ENCODE data around the gene EME1.

The EME1 gene

DNA sequence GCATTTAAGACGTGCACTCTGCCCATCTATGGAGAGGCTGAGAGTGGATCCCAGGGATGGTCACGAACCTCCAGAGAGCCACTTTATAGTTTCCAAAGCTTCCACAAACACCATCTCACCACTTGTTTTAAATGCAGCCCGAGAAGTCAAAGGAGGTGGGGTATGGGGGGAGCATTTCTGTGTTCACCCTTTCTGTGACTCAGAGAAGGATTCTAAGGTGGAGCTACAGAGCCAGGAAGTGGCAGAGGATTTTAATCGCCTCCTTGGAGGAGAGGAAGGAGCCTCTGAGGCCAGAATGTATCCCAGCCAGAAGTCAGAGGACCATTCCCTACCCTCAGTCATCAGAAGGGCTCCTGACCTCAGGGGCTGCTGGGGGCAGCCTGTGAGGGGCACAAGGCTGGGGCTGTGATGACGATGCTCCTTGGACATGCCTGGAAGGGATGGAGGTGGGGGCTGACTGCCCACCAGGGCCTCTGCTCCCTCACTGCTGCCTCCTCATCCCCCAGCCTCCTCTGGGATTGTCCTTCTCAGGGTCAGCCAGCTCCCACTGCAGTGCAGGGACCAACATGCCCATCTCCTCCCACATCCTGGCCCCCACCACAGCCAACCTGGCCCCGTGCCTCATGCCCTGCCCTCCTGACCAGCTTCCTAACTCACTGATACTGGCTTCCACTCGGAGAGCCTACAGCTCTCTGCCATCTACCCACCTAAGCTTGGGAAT, 24.3 kb upstream of the EME1 start:
- no peak for DNase-seq (ENCODE audit: low spot score)

DNA sequence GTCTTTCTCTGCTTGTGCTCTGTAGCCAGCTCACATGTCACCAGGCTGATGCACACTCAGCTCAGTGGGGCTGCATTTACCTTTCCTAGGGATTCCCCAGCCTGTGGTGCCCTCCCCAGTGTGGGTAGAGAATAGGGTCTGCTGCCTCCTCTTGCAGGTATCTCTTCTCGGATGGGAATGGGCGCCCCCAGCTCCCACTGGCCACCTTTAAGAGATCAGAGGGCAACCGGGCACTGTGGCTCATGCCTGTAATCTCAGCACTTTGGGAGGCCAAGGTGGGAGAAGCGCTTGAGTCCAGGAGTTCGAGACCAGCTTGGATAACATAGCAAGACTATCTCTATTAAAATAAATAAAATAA, 23.8 kb upstream of the EME1 start:
- DNase-seq (ENCODE audit: low spot score): no peak

DNA sequence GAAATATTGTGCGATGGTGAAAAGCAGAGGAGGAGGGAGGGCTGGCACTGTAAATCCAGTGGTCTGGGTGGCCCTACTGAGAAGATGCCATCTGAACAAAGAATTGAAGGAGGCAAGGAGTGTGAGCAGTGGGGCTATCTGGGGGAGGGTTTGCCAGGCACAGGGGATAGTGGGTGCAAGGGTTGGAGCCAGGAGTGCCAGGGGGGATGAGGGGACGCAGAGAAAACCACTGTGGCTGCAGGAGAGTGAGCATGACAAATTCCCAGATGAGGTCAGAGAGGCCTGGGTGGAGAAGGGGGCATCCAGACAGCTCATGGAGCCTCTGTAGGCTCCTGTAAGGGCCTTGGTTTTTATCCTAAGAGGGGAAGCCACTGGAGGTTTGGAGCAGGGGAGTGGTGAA, 22.3 kb upstream of the EME1 start:
- no peak for DNase-seq (ENCODE audit: low spot score)

DNA sequence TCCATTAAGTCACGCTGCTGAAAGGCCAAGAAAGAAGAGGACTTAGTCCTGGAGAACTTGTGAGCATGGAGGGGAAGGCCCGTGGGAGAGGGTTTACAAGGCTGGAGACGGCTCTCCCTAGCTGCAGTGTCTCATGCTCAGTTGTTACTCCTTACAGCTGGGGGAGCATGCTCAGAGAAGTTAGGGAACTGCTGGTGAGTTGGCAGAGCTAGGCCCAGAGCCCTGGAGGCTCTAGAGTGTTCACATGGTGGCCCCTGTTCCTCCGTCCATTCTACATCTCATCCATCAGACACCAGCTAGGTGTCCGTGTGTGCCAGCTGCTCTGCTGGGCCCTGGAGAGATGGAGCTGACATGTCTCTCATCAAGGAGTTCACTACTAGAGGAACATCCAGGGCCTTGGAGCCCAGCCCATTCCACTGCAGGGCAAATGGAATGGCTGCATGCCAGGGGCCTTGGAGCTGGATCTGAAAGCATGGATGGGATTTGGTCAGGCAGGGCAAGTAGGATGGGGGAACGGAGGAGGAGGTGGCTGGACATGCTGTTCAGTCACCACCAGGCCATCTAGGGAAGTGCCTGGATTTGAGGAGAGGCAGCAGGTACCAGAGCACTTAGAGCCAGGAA, 20.8 kb upstream of the EME1 start:
- DNase-seq (ENCODE audit: low spot score): no peak

DNA sequence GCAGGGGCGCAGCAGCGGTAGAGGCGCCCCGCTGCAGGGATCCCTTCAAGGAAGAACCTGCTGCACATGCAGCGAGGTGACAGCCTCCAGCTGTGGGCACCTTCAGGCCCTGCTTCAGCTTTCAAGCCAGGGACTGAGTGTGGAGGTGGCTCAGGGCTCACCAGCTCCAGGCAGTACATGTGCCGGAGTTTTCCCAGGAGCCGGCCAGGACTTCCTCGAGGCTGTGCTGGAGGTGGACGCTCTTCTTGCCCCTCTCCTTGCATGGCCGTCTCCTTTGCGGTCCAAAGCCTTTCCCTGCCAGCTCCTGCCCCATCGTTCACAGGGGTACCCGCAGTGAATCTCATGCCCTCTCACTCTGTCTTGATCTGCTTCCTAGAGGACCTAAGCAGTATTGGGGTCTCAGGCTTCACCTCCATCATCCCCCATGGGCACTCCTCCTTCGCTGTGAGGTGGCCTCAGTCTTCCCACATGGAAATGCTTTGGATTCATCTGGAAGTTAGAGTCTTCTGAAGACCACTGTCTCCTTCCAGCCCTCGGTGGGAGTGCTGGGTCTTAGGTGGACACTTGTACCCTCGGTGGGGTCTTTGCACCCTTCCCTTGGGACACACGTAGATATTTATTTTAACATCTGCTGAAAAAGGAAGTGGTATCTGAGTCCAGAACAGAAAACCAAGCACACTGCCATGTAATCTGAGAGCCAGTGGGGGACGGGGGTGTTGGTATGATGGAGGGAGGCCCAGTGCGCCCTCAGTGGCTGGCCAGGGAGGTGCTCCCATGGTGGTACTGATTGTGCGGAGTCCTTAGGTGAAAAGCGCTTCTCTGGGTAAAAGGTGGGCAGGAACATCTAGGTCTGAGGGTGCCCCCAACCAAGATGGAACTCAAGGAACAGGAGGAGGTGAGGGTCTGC, 20.1 kb upstream of the EME1 start:
- DNase-seq (ENCODE audit: low spot score): no peak

DNA sequence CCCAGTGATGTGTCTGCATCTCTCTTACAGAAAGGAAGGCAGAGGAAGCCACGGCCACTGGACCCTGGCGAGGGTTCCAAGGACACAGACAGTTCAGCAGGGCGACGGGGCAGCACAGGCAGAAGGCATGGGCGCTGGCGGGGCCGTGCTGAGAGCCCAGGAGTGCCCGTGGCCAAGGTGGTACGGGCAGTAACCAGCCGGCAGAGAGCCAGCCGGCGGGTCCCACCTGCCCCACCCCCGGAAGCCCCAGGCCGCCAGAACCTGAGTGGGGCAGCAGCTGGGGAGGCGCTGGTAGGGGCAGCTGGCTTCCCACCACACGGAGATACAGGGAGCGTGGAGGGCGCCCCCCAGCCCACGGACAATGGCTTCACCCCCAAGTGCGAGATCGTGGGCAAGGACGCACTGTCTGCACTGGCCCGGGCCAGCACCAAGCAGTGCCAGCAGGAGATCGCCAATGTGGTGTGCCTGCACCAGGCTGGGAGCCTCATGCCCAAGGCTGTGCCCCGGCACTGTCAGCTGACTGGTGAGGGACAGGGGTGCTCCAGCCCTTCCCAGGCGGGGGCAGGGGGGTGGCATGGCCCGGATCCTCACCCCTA, 19.3 kb upstream of the EME1 start:
- no peak for DNase-seq (ENCODE audit: low spot score)

DNA sequence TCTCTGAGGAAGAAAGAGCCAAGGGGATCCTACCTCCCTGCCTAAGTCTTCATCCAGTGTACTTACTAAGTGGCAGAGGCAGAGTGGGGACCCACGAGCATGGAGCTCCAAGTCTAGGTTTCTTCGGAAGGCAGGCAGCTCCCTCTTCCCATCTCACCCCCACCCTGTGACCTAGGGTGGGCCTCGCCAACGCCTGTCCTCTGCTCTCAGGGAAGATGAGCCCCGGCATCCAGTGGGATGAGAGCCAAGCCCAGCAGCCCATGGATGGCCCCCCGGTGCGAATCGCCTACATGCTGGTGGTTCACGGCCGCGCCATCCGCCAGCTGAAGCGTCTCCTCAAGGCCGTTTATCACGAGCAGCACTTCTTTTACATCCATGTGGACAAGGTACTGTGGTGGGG, 18.8 kb upstream of the EME1 start:
- DNase-seq (ENCODE audit: low spot score): no peak

DNA sequence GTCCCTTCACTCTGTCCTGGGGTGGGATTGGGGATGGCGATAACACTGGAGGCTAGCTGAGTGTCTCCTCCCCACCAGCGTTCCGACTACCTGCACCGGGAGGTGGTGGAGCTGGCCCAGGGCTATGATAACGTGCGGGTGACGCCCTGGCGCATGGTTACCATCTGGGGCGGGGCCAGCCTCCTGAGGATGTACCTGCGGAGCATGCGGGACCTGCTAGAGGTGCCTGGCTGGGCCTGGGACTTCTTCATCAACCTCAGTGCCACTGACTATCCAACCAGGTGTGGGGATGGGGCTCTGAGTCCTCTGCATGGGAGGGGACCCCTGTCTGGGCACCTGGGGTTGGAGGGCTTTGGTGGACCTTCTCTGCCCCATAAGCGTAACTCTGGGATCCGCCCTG, 18.3 kb upstream of the EME1 start:
- no peak for DNase-seq (ENCODE audit: low spot score)

DNA sequence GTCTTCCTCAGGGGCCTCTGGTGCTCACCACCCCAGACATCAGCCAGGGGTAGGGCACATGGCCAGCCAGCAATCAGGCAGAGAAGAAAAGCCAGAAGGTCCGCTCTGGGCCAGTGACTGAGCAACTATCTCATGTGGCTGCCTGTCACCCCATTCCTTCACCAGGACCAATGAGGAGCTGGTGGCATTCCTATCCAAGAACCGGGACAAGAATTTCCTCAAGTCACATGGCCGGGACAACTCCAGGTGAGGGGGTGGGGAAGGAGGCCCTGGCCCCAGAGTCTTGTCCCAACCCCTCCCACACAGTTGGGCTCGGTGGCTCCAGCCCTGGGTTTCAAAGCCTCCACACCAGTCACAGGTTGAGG, 17.7 kb upstream of the EME1 start:
- no peak for DNase-seq (ENCODE audit: low spot score)

DNA sequence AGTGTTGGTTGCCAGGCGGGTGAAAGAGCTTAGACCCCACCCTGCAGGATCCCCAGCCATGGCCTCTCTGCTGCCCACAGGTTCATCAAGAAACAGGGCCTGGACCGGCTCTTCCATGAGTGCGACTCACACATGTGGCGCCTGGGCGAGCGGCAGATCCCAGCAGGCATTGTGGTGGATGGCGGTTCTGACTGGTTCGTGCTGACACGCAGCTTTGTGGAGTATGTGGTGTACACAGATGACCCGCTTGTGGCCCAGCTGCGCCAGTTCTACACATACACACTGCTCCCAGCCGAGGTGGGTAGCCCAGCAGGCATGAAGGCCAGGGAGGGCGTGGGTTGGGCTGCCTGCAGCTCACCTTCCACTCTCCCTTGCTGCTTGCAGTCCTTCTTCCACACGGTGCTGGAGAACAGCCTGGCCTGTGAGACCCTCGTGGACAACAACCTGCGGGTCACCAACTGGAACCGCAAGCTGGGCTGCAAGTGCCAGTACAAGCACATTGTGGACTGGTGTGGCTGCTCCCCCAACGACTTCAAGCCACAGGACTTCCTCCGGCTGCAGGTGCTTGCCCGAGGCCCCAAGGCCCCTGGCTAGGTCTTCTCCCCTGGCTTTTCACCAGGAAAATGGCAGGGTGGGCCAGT, 17.2 kb upstream of the EME1 start:
- DNase-seq (ENCODE audit: low spot score): no peak

DNA sequence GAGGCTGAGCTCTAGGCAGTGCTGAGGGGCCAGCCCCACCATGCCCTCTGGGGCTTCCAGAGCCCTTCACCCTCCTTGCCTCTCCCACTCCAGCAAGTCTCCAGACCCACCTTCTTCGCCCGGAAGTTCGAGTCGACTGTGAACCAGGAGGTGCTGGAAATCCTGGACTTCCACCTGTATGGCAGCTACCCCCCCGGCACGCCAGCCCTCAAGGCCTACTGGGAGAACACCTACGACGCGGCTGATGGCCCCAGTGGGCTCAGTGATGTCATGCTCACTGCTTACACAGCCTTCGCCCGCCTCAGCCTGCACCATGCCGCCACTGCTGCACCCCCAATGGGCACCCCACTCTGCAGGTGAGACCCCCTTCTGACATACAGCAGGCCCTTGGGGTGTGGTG, 16.6 kb upstream of the EME1 start:
- DNase-seq (ENCODE audit: low spot score): no peak

DNA sequence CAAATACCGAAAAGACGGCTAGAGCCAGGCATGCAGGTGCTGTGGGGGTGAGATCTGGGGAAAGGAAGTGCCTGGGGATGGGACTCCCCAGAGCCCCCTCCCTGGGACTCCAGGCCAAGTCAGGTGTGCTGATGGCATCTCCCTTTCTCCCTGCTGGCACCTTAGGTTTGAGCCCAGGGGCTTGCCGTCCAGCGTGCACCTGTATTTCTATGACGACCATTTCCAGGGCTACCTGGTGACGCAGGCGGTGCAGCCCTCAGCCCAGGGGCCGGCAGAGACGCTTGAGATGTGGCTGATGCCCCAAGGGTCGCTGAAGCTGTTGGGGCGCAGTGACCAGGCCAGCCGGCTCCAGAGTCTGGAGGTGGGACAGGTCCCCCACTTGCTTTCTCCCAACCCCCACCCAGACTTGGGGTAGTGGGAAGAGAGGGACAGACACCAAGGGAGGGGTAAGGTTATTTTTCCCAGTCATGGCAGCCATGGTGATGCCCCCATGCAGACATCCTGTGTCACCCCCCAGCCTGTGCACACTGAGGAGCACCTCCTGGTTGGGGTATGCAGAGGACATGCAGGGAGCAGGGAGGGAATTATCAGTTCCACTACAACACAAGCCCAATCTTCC, 16.0 kb upstream of the EME1 start:
- no peak for DNase-seq (ENCODE audit: low spot score)

DNA sequence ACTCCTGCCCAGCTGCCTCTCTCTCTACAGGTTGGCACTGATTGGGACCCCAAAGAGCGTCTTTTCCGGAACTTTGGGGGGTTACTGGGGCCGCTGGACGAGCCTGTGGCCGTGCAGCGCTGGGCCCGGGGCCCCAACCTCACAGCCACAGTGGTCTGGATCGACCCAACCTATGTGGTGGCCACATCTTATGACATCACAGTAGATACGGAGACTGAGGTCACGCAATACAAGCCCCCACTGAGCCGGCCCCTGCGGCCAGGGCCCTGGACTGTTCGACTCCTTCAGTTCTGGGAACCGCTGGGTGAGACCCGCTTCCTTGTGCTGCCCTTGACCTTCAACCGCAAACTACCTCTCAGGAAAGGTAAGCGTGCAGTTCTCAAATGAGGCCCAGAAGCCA, 14.9 kb upstream of the EME1 start:
- DNase-seq (ENCODE audit: low spot score): no peak

DNA sequence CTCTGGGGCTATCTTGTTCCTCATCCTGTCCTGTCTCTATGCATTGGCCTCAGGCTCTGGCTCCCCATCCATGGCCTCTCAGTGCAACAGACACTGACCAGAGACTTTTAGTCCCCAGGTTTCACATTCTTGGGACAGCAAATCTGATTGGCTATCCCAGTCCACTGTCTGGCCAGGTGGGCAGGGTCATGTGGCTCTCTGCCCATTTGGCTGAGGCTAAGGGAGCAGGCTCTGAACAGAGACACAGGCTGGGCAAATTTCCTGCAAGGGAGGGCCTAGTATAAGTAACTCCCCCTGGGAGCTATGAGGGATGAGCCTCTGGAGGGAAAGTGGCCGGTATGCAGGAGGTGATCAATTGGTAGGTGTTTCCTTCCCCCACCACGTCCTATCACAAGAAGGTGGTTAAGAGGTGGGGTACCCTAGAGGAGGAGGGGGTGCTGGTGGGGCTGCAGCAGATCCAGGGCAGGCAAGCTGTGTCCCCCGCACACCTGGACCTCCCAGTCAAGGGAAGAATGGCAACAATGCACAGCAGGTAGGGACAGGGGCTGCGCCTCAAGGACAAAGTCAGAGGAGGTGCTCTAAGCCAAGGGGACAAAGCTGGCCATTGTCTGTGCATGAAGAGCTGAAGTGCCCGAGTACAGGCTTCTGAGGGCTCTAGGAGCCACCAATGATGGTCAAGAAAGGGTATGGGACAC, 13.9 kb upstream of the EME1 start:
- no peak for DNase-seq (ENCODE audit: low spot score)

DNA sequence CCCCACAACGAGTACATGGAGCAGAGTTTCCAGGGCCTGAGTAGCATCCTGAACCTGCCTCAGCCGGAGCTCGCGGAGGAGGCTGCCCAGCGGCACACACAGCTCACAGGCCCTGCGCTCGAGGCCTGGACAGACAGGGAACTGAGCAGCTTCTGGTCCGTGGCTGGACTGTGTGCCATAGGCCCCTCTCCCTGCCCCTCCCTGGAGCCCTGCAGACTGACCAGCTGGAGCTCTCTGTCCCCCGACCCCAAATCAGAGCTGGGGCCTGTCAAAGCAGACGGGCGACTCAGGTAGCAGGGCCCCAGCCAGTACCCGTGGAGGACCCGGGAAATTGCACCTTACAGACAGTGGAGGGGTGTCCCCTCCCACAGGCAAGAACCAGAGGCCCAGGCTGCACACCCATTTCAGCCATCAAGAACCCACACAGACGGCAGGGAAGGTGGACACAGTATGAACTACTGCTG, 13.0 kb upstream of the EME1 start:
- no peak for DNase-seq (ENCODE audit: low spot score)

DNA sequence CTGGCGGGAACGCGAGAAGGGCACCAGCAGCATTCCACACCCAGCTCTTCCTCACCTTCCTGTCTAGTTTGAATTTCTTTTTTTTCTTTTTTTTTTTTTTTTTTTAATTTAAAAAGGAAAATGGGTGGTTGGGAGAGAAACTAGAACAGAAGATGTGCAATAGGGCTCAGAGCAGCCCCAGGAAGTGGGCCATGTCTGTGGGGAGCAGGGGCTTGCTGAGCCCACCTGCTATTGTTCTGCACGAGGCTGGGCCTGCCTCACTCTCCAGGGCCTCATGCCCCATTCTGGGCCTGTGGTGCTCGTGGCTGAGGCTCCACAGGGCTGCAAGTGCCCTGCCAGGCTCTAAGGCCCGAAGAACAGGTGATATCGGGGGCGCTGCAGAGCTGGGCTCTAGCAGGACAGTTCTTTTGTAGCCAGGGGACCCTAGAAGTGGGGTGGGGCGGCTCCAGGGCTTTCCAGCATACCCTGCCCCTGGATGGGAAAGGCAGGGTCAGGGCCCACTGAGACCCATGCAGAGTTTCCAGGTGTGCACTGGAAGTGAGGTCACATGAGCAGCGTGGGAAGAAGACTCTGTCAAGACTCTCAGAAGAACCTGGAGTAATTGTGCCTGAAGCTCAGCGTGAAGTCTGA, 12.4 kb upstream of the EME1 start:
- no peak for DNase-seq (ENCODE audit: low spot score)

DNA sequence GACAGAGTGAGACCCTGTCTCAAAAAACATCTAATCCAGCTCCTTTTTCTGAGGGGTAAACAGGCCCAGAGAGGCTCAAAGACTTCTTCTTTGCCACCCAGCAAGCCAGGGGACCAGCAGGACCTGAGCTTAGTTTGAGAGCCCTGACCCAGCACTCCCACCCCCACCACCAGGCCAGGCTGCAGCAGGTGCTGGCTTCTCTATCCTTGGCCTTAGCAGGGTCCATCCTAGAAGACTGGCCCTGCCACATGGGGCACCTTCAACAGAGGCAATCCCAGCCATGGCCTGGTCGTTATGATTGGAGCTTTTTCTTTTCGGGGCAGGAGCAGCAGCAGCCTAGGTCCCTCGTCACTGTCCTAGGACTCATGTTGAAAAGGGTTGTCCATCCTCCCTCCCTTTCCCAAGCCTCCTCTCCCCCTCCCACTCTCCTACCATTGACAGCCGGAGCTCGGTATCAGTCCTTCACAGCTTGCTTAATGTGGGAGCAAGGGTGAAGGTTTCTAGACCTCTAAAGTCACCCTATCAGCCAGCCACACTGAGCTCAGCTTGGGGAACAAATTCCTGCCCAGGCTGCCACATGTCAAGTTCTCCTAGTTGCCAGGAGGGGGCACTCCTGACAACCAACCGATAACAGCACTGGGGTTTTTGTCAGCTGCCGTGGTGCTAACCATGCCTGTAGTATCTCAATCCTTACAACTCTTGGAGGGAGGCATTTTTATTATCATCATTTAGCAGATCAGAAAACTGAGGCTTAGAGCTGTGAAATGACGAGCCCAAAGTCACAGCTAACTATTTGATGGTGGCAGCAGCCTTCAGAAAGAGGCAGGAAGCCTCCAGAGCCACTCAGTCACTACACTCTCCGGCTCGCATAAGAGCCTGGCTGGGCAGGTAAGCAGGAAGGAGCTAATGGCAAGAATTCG, 11.2 kb upstream of the EME1 start:
- DNase-seq (ENCODE audit: low spot score): peak; percentile 81

DNA sequence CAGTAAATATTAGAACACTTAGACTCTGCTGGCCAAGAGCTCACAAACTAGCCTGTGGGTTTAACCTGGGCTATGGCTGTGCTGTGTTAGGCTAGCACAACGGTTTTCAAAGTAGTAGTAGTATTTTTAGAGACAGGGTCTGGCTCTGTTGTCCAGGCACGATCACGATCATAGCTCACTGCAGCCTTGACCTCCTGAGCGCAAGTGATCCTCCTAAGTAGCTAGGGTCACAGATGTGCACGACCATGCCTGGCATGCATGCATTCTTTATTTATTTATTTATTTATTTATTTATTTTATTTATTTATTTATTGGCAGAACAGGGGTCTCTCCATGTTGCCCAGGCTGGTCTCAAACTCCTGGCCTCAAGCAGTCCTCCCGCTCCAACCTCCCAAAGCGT, 10.4 kb upstream of the EME1 start:
- DNase-seq (ENCODE audit: low spot score): no peak

DNA sequence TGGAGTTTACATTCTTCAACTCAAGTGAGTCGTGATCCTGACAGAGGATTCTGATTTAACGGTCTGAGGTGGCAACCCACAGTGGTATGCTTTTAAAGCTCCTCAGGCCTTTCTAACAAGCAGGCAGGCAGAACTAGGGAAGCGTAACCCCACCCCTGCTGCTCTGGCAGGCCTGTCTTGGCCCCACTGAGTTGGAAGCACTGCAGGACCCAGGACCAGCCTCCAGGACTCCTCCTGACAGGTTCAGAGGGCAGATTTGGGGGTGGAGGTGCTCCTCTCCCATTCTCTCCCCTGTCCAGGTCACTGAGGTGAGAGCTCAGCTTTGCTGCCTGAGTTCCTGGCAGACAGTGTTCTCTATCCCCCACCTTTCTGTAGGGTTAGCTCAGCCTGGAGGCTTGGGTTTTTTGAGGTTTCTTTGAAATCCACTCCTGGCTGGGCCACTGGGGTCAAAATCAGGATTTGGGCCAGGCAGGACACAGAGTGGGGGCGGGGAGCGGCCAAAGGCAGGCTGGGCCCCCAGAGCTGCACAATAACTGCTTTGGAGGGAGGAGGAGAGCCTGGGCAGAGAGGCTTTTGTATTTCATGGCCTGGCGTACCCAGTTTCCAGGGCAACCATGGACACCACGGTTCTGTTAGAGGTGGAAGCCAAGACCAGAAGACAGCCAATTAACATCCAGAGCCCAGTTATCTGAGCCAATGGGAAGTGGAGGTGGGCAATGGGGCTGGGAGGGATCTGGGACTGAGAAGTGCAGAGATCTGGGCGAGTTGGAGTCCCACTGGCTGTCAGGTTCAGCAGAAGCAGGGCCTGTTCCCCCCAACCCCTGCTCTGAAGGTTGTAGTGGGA, 9.6 kb upstream of the EME1 start:
- DNase-seq (ENCODE audit: low spot score): peak; percentile 95
